Thyroid gland (tissue), 4 donors: Measurements from ENCODE around the gene ACSL6.

ENCODE experiments used
- CTCF ChIP-seq, 6 experiments: fragments of 200-600 bp in 3 of 6; fragments of 450-650 bp in 3 of 6; sonication (generic) in 3 of 6; IDR thresholded peaks; one replicate each; pipeline ENCODE4 v1.5.1; 2016 to 2019; ENCODE audit warnings: antibody characterized with exemption in 6 of 6, mild to moderate bottlenecking in 2 of 6, inconsistent platforms in 1 of 6, moderate library complexity in 1 of 6
- POLR2A ChIP-seq, 2 donors: fragments of 450-650 bp; IDR thresholded peaks; one replicate each; pipeline ENCODE4 v1.6.1; 2017; ENCODE audit warnings: antibody characterized with exemption in 2 of 2, mild to moderate bottlenecking in 2 of 2, moderate library complexity in 1 of 2

DNA sequence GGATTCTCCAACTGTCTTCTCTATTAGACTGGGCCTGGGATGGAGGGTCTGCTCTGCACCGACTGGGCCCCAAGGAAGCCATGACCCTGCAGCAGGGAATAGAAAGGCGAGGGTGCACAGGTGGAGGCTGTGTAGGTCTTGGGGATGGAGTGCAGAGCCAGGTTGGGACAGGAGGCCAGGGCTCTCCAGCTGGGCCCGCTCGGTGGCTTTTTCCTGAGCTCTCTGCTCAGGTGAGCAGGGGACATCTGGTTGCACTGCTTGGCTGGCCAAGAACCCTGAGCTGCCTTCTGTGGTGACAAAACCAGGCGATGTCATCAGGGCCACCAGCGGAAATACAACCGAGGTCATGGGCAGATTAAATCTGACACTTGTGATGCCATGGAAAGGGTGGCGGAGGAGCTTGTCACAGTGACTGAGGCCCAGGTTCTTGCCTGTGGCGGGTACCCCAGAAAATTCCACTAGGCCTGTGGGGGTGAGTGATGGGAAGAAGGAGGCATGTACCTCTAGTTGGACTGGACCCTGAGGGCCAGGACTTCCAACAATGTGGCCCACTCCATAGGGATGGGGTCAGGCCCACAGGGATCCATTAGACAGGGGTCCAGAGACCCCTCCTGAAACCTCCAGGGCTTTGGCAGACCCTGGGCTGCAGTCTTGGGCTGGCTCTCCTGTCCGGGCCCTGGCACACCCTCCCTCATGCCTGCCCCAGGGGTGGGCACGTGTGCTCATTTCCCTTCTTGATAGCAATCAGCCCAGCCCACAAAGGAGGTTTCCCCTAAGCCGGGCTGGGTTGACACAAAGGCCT is 44.6 kb upstream of the ACSL6 start:
- TF ChIP-seq CTCF (IDR thresholded peaks at IDR 0.05) (no peak), POLR2A (IDR thresholded peaks at IDR 0.05) (no peak)
